IMR-90 (cell line): Measurements from ENCODE around the gene MTCL3.
A peak's percentile ranks its signal among the peaks of the same experiment; 100 is the strongest.

Experiments
- ATAC-seq: fragments of 200-7000 bp; cut with Tn5 transposase; 2 replicates; pipeline ENCODE4 v1.9.1; 2020; ENCODE audit warnings: low read depth, mild to moderate bottlenecking, moderate library complexity
- BruUV-seq: library from RNA; stranded (reverse); fragments of 400-500 nt; replicated peaks from 2 replicates; lab custom pipeline; 2021; lab: Mats Ljungman, UMichigan
- CTCF ChIA-PET: fragments of 300-600 bp; formaldehyde crosslinking; extraction: SDS; loops from one replicate; lab custom pipeline; 2021; ENCODE audit warnings: antibody characterized with exemption; lab: Yijun Ruan, JAX
- POLR2A ChIA-PET: fragments of 300-600 bp; sonication (Branson Sonifier 250); formaldehyde crosslinking; loops from one replicate; lab custom pipeline; 2022; ENCODE audit warnings: antibody characterized with exemption; ENCODE audit not compliant: unreplicated experiment; lab: Charles Lee
- DNase-seq: peaks from one replicate; pipeline ENCODE4 v3.0.0; 2013
- H2AFZ ChIP-seq: replicated peaks from 2 replicates; pipeline ENCODE3; 2013; ENCODE audit warnings: low read length, mild to moderate bottlenecking; ENCODE audit not compliant: poor library complexity
- H2AK5ac ChIP-seq: 2 replicates; pipeline ENCODE4 v1.6.1; 2013; ENCODE audit warnings: low read depth, low read length, inconsistent platforms
- H2AK9ac ChIP-seq: replicated peaks from 2 replicates; pipeline ENCODE3; 2013; ENCODE audit warnings: mild to moderate bottlenecking, low read depth, low read length, moderate library complexity; ENCODE audit not compliant: poor library complexity
- H2BK120ac ChIP-seq: 2 replicates; pipeline ENCODE4 v1.6.1; 2013; ENCODE audit warnings: low read depth, low read length, inconsistent platforms
- H2BK15ac ChIP-seq: 3 replicates; pipeline ENCODE4 v1.6.1; 2013; ENCODE audit warnings: low read depth, low read length, inconsistent platforms
- H2BK20ac ChIP-seq: 2 replicates; pipeline ENCODE4 v1.6.1; 2013; ENCODE audit warnings: low read depth, mild to moderate bottlenecking, inconsistent platforms, low read length, moderate library complexity
- H2BK5ac ChIP-seq: 2 replicates; pipeline ENCODE4 v1.6.1; 2013; ENCODE audit warnings: mild to moderate bottlenecking, low read depth, low read length, inconsistent platforms; ENCODE audit not compliant: poor library complexity, severe bottlenecking
- H3K14ac ChIP-seq: replicated peaks from 2 replicates; pipeline ENCODE4 v1.6.1; 2013; ENCODE audit warnings: low read depth, low read length, inconsistent platforms
- H3K18ac ChIP-seq: 2 replicates; pipeline ENCODE4 v1.6.1; 2013; ENCODE audit warnings: low read depth, low read length, control low read depth
- H3K23ac ChIP-seq: 2 replicates; pipeline ENCODE4 v1.6.1; 2013; ENCODE audit warnings: low read depth, low read length, inconsistent platforms
- H3K27ac ChIP-seq: 2 replicates; pipeline ENCODE4 v1.5.1; 2013; ENCODE audit warnings: mild to moderate bottlenecking, control low read depth, low read length; ENCODE audit not compliant: insufficient read depth
- H3K27me3 ChIP-seq: 2 replicates; pipeline ENCODE4 v1.6.1; 2013; ENCODE audit warnings: low read length; ENCODE audit not compliant: control insufficient read depth, insufficient read depth
- H3K36me3 ChIP-seq: 2 replicates; pipeline ENCODE4 v1.6.1; 2013; ENCODE audit warnings: low read length, mixed read lengths; ENCODE audit not compliant: control insufficient read depth, insufficient read depth
- H3K4ac ChIP-seq: 2 replicates; pipeline ENCODE4 v1.6.1; 2013; ENCODE audit warnings: low read depth, low read length, inconsistent platforms
- H3K4me1 ChIP-seq: 2 replicates; pipeline ENCODE4 v1.6.1; 2013; ENCODE audit warnings: low read length, mixed read lengths; ENCODE audit not compliant: control insufficient read depth, insufficient read depth
- H3K4me2 ChIP-seq: 2 replicates; pipeline ENCODE4 v1.6.1; 2013; ENCODE audit warnings: low read depth, mild to moderate bottlenecking, control low read depth, low read length, moderate library complexity
- H3K4me3 ChIP-seq: 2 replicates; pipeline ENCODE4 v1.5.1; 2013; ENCODE audit warnings: low read depth, mild to moderate bottlenecking, control low read depth, low read length, moderate library complexity; ENCODE audit not compliant: insufficient read depth
- H3K56ac ChIP-seq: 2 replicates; pipeline ENCODE4 v1.6.1; 2013; ENCODE audit warnings: low read length, inconsistent platforms; ENCODE audit not compliant: insufficient read depth; ENCODE audit errors: extremely low read depth
- H3K79me1 ChIP-seq, 2 experiments: 2 replicates each; pipeline ENCODE4 v1.6.1; 2013; ENCODE audit warnings: low read length in 2 of 2, inconsistent platforms in 1 of 2, low read depth in 1 of 2
- H3K9ac ChIP-seq: 2 replicates; pipeline ENCODE4 v1.6.1; 2013; ENCODE audit warnings: low read depth, low read length, control low read depth
- H3K9me1 ChIP-seq: 2 replicates; pipeline ENCODE4 v1.6.1; 2013; ENCODE audit warnings: low read length, inconsistent platforms; ENCODE audit not compliant: insufficient read depth
- H3K9me3 ChIP-seq: 2 replicates; pipeline ENCODE4 v1.6.1; 2013; ENCODE audit warnings: low read length; ENCODE audit not compliant: control insufficient read depth, insufficient read depth
- H4K20me1 ChIP-seq: 2 replicates; pipeline ENCODE4 v1.6.1; 2013; ENCODE audit warnings: low read length, inconsistent platforms; ENCODE audit not compliant: insufficient read depth
- H4K5ac ChIP-seq: 2 replicates; pipeline ENCODE4 v1.6.1; 2013; ENCODE audit warnings: mild to moderate bottlenecking, low read depth, low read length, control low read depth
- H4K8ac ChIP-seq, 2 experiments: 2 replicates each; pipeline ENCODE4 v1.6.1; 2013; ENCODE audit warnings: low read depth in 2 of 2, low read length in 2 of 2, control low read depth in 1 of 2, inconsistent platforms in 1 of 2
- H4K91ac ChIP-seq: 2 replicates; pipeline ENCODE4 v1.6.1; 2013; ENCODE audit warnings: low read depth, low read length, inconsistent platforms; ENCODE audit not compliant: insufficient read depth
- CHD1 ChIP-seq: IDR thresholded peaks from 2 replicates; pipeline ENCODE4 v1.6.1; 2012; ENCODE audit warnings: low read depth, low read length, improper control_type of control experiment
- FOS ChIP-seq: fragments of 150-350 bp; IDR thresholded peaks from 2 replicates; pipeline ENCODE4 v1.6.1; 2016; ENCODE audit warnings: low read depth, low read length
- MAFK ChIP-seq: IDR thresholded peaks from 2 replicates; pipeline ENCODE4 v1.6.1; 2012; ENCODE audit warnings: low read depth, low read length, improper control_type of control experiment
- MAZ ChIP-seq: IDR thresholded peaks from 2 replicates; pipeline ENCODE4 v1.6.1; 2012; ENCODE audit warnings: low read depth, mild to moderate bottlenecking, low read length, improper control_type of control experiment, moderate library complexity, borderline replicate concordance
- MXI1 ChIP-seq: IDR thresholded peaks from 2 replicates; pipeline ENCODE4 v1.6.1; 2012; ENCODE audit warnings: low read depth, mild to moderate bottlenecking, low read length, moderate library complexity, borderline replicate concordance
- NFE2L2 ChIP-seq: fragments of 150-350 bp; IDR thresholded peaks from 2 replicates; pipeline ENCODE4 v1.6.1; 2016; ENCODE audit warnings: low read depth, mild to moderate bottlenecking, low read length
- RCOR1 ChIP-seq: IDR thresholded peaks from 2 replicates; pipeline ENCODE4 v1.6.1; 2012; ENCODE audit warnings: mild to moderate bottlenecking, low read length, improper control_type of control experiment; ENCODE audit not compliant: insufficient replicate concordance
- RFX5 ChIP-seq: IDR thresholded peaks from 2 replicates; pipeline ENCODE4 v1.8.0; 2012; ENCODE audit warnings: low read depth, mild to moderate bottlenecking, low read length, moderate library complexity
- WGBS, 2 experiments: methylation state at CpG; one replicate each; pipeline versions ENCODE4 v1.1.5 to v1.1.7; 2013; ENCODE audit warnings: missing lambda C conversion rate in 2 of 2; ENCODE audit not compliant: insufficient read length in 1 of 2; ENCODE audit errors: extremely low coverage in 2 of 2; 5-methylcytosine and 5-hydroxymethylcytosine counted together
- dilution Hi-C: fragments of 300-500 bp; cut with HindIII; formaldehyde crosslinking; loops from one replicate; pipeline ENCODE4 v1.14.3; 2018; ENCODE audit warnings: low sequenced_read_pairs; ENCODE audit not compliant: unreplicated experiment
- in situ Hi-C: fragments of 300-500 bp; cut with MboI; formaldehyde crosslinking; loops from 3 replicates; pipeline ENCODE4 v1.14.3; 2019; ENCODE audit warnings: low sequenced_read_pairs, inconsistent platforms, mixed read lengths
- intact Hi-C: fragments of 100-400 bp; cut with micrococcal nuclease; formaldehyde crosslinking; loops from 2 replicates; pipeline ENCODE4 v1.10.0; 2022
- TF ChIP-seq, protein P1 (sequence below): fragments of 150-350 bp; IDR thresholded peaks from 2 replicates; pipeline ENCODE4 v1.6.1; 2017; ENCODE audit warnings: mild to moderate bottlenecking, antibody characterized with exemption, low read length, low read depth
- TF ChIP-seq, protein P2 (sequence below): conservative IDR thresholded peaks from 2 replicates; pipeline ENCODE4 v1.5.1; 2012; ENCODE audit warnings: mild to moderate bottlenecking, low read depth, low read length, improper control_type of control experiment
- TF ChIP-seq, protein P3 (sequence below): fragments of 150-350 bp; IDR thresholded peaks from 2 replicates; pipeline ENCODE4 v1.6.1; 2016; ENCODE audit warnings: low read depth, mild to moderate bottlenecking, low read length, moderate library complexity, borderline replicate concordance

Gene MTCL3

DNA sequence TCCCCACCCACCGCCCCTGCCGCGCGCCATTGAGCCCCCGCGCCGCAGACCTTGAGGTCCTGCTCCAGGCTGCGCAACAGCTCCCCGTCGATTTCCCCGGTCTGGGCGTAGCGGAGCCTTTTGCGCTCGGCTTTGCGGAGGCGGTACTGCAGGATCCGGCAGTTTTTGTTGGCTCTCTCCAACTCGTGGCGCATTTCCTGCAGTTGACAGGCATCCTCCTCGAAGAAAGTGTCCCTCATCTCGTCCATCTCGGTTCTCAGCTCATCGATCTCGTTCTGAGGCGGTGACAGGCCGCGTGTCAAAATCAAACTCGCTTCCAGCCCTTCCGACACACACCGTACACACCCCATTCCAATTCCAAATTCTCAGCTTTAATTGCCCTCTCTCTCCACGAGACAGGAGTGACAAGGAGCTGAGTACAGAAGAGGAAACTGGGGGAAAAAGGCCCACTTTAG, 4.3 kb downstream of the MTCL3 start:
- no peak overlapping the region for H3K4ac ChIP-seq
- H2BK15ac ChIP-seq = no peak overlapping the region
- no peaks in the 10 kb centered on the region for H3K36me3 ChIP-seq
- H3K9me3 ChIP-seq = no peaks in the 10 kb centered on the region
- no peak overlapping the region for H2BK120ac ChIP-seq
- no peak overlapping the region for H2AK5ac ChIP-seq
- no peak overlapping the region for H4K91ac ChIP-seq
- H3K27me3 ChIP-seq = 0 out of 2 replicates have a peak, but pooled peaks cover 3% of the 10 kb centered on the region
- ChIA-PET CTCF (interaction anchor here (0.5 to 3.2 kb wide), 4 partner anchors 21 to 125 kb away, joined by 3 to 15 read pairs (median 8); partner anchors contain the start of gene KIAA0408), POLR2A (interaction anchor here (0.5 kb wide), 1 partner anchor 241 kb away, joined by 3 read pairs; no protein-coding TSS in a partner anchor)
- intact Hi-C loops = loop anchor here (5.0 kb wide), 2 partner anchors 32 to 212 kb away; no protein-coding TSS in a partner anchor
- H4K5ac ChIP-seq = no peak overlapping the region
- H3K4me1 ChIP-seq = peaks cover 5% of the 10 kb centered on the region; the same call in 1 of the 2 replicates
- H3K79me1 ChIP-seq = 0 out of 4 replicates have a peak, but pooled peaks cover 0 to 8% of the 10 kb centered on the region in 2 experiments
- in situ Hi-C loops = no loop called here
- TF ChIP-seq MXI1 (no peak), MAZ (no peak), FOS (no peak), CHD1 (no peak), RFX5 (no peak), NFE2L2 (no peak), MAFK (no peak), RCOR1 (no peak)
- TF ChIP-seq, protein P1, sequence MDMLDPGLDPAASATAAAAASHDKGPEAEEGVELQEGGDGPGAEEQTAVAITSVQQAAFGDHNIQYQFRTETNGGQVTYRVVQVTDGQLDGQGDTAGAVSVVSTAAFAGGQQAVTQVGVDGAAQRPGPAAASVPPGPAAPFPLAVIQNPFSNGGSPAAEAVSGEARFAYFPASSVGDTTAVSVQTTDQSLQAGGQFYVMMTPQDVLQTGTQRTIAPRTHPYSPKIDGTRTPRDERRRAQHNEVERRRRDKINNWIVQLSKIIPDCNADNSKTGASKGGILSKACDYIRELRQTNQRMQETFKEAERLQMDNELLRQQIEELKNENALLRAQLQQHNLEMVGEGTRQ = no peak
- TF ChIP-seq, protein P2, sequence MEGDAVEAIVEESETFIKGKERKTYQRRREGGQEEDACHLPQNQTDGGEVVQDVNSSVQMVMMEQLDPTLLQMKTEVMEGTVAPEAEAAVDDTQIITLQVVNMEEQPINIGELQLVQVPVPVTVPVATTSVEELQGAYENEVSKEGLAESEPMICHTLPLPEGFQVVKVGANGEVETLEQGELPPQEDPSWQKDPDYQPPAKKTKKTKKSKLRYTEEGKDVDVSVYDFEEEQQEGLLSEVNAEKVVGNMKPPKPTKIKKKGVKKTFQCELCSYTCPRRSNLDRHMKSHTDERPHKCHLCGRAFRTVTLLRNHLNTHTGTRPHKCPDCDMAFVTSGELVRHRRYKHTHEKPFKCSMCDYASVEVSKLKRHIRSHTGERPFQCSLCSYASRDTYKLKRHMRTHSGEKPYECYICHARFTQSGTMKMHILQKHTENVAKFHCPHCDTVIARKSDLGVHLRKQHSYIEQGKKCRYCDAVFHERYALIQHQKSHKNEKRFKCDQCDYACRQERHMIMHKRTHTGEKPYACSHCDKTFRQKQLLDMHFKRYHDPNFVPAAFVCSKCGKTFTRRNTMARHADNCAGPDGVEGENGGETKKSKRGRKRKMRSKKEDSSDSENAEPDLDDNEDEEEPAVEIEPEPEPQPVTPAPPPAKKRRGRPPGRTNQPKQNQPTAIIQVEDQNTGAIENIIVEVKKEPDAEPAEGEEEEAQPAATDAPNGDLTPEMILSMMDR = no peak
- TF ChIP-seq, protein P3, sequence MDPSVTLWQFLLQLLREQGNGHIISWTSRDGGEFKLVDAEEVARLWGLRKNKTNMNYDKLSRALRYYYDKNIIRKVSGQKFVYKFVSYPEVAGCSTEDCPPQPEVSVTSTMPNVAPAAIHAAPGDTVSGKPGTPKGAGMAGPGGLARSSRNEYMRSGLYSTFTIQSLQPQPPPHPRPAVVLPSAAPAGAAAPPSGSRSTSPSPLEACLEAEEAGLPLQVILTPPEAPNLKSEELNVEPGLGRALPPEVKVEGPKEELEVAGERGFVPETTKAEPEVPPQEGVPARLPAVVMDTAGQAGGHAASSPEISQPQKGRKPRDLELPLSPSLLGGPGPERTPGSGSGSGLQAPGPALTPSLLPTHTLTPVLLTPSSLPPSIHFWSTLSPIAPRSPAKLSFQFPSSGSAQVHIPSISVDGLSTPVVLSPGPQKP = no peak
- 0 out of 2 replicates have a peak overlapping the region, but pooled peaks have one; percentile 11 for H3K14ac ChIP-seq
- no peaks in the 10 kb centered on the region for H4K20me1 ChIP-seq
- H2AK9ac ChIP-seq = peak overlapping the region; percentile 83
- H2BK20ac ChIP-seq = no peak overlapping the region
- peaks cover 4% of the 10 kb centered on the region; the same call in 1 of the 2 replicates for H3K9me1 ChIP-seq
- H3K56ac ChIP-seq = no peak overlapping the region; the same call in 1 of the 2 replicates
- 9% methylated on average over 25 of the region's 32 CpGs; no CpG with 5 or more reads in 1 of the 2 experiments for WGBS, 2 experiments
- H2AFZ ChIP-seq = peak overlapping the region; percentile 86
- H3K23ac ChIP-seq = peak overlapping the region; percentile 58; the same call in 1 of the 2 replicates
- no peak overlapping the region for H2BK5ac ChIP-seq
- BruUV-seq = no TSS peak
- dilution Hi-C loops = no loop called here
- peak overlapping the region; percentile 97 for H3K4me2 ChIP-seq
- DNase-seq (peak; percentile 48), ATAC-seq (peak; percentile 15; the same call in 1 of the 2 replicates)
- H3K4me3 ChIP-seq = peak overlapping the region; percentile 74
- peak overlapping the region in 1 of 2 experiments; percentile 30; a peak in 1 of 4 replicates for H4K8ac ChIP-seq
- peak overlapping the region; percentile 22; the same call in 1 of the 2 replicates for H3K9ac ChIP-seq
- no peak overlapping the region for H3K18ac ChIP-seq
- H3K27ac ChIP-seq = no peak overlapping the region
